SK-N-SH treated with all-trans-retinoic acid at 6 μM for 48 hours (cell line): ENCODE results near the gene TMEM45B.
"Not testable (repeated sequence)": the region's sequence is repeated elsewhere in the genome, so short reads cannot be mapped to it uniquely, and the experiment has no call there.

Experiments
- ATAC-seq: fragments of 200-7000 bp; cut with Tn5 transposase; 3 replicates; pipeline ENCODE4 v1.9.1; 2020; ENCODE audit warnings: mild to moderate bottlenecking, moderate library complexity
- ARNTL ChIP-seq: fragments of 450-650 bp; formaldehyde crosslinking; IDR thresholded peaks from 2 replicates; pipeline ENCODE4 v1.5.0; 2020; ENCODE audit warnings: low read depth, mild to moderate bottlenecking, moderate library complexity, borderline replicate concordance
- BACH2 ChIP-seq: fragments of 250-450 bp; sonication (Bioruptor Pico); IDR thresholded peaks from 2 replicates; pipeline ENCODE4 v1.9.0; 2021; ENCODE audit warnings: mild to moderate bottlenecking, borderline replicate concordance
- CREB5 ChIP-seq: fragments of 250-450 bp; sonication (Bioruptor Pico); IDR thresholded peaks from 2 replicates; pipeline ENCODE4 v1.5.1; 2020; ENCODE audit warnings: low read depth, mild to moderate bottlenecking, moderate library complexity
- CSDC2 ChIP-seq: fragments of 250-450 bp; sonication (Bioruptor Pico); IDR thresholded peaks from 2 replicates; pipeline ENCODE4 v1.5.0; 2020; ENCODE audit warnings: mild to moderate bottlenecking, moderate library complexity
- ESRRG ChIP-seq: fragments of 250-450 bp; sonication (Bioruptor Pico); IDR thresholded peaks from 2 replicates; pipeline ENCODE4 v1.6.1; 2021; ENCODE audit warnings: mild to moderate bottlenecking
- GLIS3 ChIP-seq: fragments of 250-450 bp; sonication (Bioruptor Pico); IDR thresholded peaks from 2 replicates; pipeline ENCODE4 v1.5.0; 2020; ENCODE audit warnings: mild to moderate bottlenecking, moderate library complexity
- ISL1 ChIP-seq: fragments of 250-450 bp; sonication (Bioruptor Pico); IDR thresholded peaks from 2 replicates; pipeline ENCODE4 v2.1.2; 2022; ENCODE audit warnings: mild to moderate bottlenecking, moderate library complexity
- OSR1 ChIP-seq: fragments of 250-450 bp; sonication (Bioruptor Pico); IDR thresholded peaks from 2 replicates; pipeline ENCODE4 v1.8.0; 2022; ENCODE audit warnings: moderate library complexity, mild to moderate bottlenecking, inconsistent platforms
- PATZ1 ChIP-seq: fragments of 250-450 bp; sonication (Bioruptor Pico); IDR thresholded peaks from 2 replicates; pipeline ENCODE4 v1.8.0; 2020; ENCODE audit warnings: mild to moderate bottlenecking, moderate library complexity, borderline replicate concordance
- PPARA ChIP-seq: fragments of 250-450 bp; sonication (Bioruptor Pico); IDR thresholded peaks from 2 replicates; pipeline ENCODE4 v1.5.0; 2020; ENCODE audit warnings: mild to moderate bottlenecking, borderline replicate concordance
- RARB ChIP-seq: fragments of 250-450 bp; sonication (Bioruptor Pico); IDR thresholded peaks from 2 replicates; pipeline ENCODE4 v1.8.0; 2021; ENCODE audit warnings: mild to moderate bottlenecking, moderate library complexity
- TOX ChIP-seq: fragments of 250-450 bp; sonication (Bioruptor Pico); IDR thresholded peaks from 2 replicates; pipeline ENCODE4 v1.8.0; 2021; ENCODE audit warnings: mild to moderate bottlenecking, moderate library complexity, borderline replicate concordance
- ZC3H10 ChIP-seq: fragments of 250-450 bp; sonication (Bioruptor Pico); IDR thresholded peaks from 2 replicates; pipeline ENCODE4 v1.5.1; 2021; ENCODE audit warnings: mild to moderate bottlenecking, moderate library complexity
- ZFP3 ChIP-seq: fragments of 250-450 bp; sonication (Bioruptor Pico); IDR thresholded peaks from 2 replicates; pipeline ENCODE4 v1.5.0; 2020; ENCODE audit warnings: mild to moderate bottlenecking, moderate library complexity
- ZFP30 ChIP-seq: fragments of 450-650 bp; formaldehyde crosslinking; IDR thresholded peaks from 2 replicates; pipeline ENCODE4 v1.5.0; 2022; ENCODE audit warnings: mild to moderate bottlenecking, moderate library complexity
- ZNF565 ChIP-seq: fragments of 450-650 bp; formaldehyde crosslinking; conservative IDR thresholded peaks from 2 replicates; pipeline ENCODE4 v1.5.0; 2020; ENCODE audit warnings: low read depth, mild to moderate bottlenecking, moderate library complexity
- ZNF8 ChIP-seq: fragments of 450-650 bp; formaldehyde crosslinking; IDR thresholded peaks from 2 replicates; pipeline ENCODE4 v1.5.0; 2020; ENCODE audit warnings: mild to moderate bottlenecking, moderate library complexity
- TF ChIP-seq, protein P1 (sequence below): fragments of 250-450 bp; sonication (Bioruptor Pico); IDR thresholded peaks from 2 replicates; pipeline ENCODE4 v1.8.0; 2021; ENCODE audit warnings: low read depth, mild to moderate bottlenecking, moderate library complexity, borderline replicate concordance
- TF ChIP-seq, protein P2 (sequence below): fragments of 250-450 bp; sonication (Bioruptor Pico); IDR thresholded peaks from 2 replicates; pipeline ENCODE4 v1.5.0; 2020; ENCODE audit warnings: mild to moderate bottlenecking, moderate library complexity

TMEM45B gene

DNA sequence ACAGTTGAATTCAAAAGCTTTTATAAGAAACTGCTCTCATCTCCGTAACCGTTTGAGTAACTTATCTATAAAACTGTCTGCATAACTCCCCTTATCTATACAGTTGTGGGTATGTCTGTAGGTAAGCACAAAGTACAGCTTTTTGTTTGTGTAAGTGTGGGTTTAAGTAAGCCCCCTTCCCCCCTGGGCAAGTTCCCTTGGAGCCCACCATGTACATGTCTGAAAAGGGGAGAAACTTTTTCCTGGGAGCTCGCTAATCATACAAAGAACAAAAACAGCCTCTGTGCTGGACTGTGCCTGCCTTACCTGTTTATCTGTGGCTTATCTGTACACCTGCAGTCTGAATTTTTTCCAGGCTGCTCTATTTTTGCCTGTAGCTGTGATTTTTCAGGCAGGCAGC is 36.3 kb upstream of the TMEM45B start:
- TF ChIP-seq RARB (no peak), CREB5 (no peak), ESRRG (CRISPR knock-in tag) (no peak), CSDC2 (CRISPR knock-in tag) (no peak), ZC3H10 (CRISPR knock-in tag) (no peak), ZNF565 (no peak), PATZ1 (CRISPR knock-in tag) (no peak), GLIS3 (CRISPR knock-in tag) (no peak), PPARA (CRISPR knock-in tag) (no peak)
- TF ChIP-seq, protein P1, sequence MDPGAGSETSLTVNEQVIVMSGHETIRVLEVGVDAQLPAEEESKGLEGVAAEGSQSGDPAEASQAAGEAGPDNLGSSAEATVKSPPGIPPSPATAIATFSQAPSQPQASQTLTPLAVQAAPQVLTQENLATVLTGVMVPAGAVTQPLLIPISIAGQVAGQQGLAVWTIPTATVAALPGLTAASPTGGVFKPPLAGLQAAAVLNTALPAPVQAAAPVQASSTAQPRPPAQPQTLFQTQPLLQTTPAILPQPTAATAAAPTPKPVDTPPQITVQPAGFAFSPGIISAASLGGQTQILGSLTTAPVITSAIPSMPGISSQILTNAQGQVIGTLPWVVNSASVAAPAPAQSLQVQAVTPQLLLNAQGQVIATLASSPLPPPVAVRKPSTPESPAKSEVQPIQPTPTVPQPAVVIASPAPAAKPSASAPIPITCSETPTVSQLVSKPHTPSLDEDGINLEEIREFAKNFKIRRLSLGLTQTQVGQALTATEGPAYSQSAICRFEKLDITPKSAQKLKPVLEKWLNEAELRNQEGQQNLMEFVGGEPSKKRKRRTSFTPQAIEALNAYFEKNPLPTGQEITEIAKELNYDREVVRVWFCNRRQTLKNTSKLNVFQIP (CRISPR knock-in tag): no peak
- no peak for ATAC-seq

- TF ChIP-seq TOX (CRISPR knock-in tag): no peak
- no peak for TF ChIP-seq ZC3H10 (CRISPR knock-in tag)
- TF ChIP-seq ZFP30 (CRISPR knock-in tag): no peak
- TF ChIP-seq, protein P1 (CRISPR knock-in tag): no peak
- ATAC-seq: no peak
Observed at GRCh38 chr11:129785383-129786111, 30.1 kb upstream of the TMEM45B start.

DNA sequence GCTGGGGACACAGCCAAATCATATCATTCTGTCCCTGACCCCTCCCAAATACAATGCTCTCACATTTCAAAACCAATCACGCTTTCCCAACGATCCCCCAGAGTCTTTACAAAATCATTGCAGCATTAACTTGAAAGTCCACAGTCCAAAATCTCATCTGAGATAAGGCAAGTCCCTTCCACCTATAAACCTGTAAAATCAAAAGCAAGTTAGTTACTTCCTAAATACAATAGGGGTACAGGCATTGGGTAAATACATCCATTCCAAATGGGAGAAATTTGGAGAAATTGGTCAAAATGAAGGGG is 29.6 kb upstream of the TMEM45B start:
- ATAC-seq: not testable (repeated sequence)

DNA sequence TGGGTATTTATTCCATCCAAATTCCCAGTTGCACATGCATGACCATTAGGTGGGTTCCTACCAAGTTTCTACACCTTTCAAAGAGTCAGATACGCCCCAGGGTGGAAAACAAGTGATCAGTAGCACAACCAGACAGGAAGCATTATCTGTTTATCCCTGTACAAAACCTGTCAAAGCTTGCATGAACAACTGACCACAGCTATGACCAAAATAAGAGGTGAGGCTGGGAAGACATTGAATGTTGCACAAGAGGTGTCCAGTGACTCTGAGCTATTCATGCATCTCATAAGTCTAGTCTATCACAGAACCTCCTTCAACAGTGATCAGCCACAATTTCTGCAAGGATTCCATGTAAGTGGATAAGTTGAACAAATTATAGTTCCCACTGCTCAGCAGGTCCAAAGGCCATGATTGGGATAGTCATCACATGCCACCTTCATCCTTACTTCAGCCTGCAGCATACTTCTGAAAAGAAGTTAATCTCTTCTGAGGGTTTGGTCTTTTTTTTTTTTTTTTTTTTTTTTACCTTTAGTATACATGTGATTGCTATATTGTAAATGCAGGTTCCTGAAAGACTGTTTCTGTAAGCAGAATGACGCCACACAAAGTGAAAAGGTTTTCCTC is 28.0 kb upstream of the TMEM45B start:
- no peak for ATAC-seq
- no peak for TF ChIP-seq ZNF8 (CRISPR knock-in tag)
- TF ChIP-seq CREB5: no peak
- no peak for TF ChIP-seq ISL1 (CRISPR knock-in tag)
- TF ChIP-seq ZFP3 (CRISPR knock-in tag): no peak
- no peak for TF ChIP-seq ZFP30 (CRISPR knock-in tag)
- TF ChIP-seq TOX (CRISPR knock-in tag): no peak
- TF ChIP-seq ZC3H10 (CRISPR knock-in tag): no peak
- no peak for TF ChIP-seq OSR1 (CRISPR knock-in tag)
- no peak for TF ChIP-seq CSDC2 (CRISPR knock-in tag)
- no peak for TF ChIP-seq PPARA (CRISPR knock-in tag)
- TF ChIP-seq, protein P1 (CRISPR knock-in tag): no peak
- TF ChIP-seq ESRRG (CRISPR knock-in tag): no peak
- TF ChIP-seq ARNTL (CRISPR knock-in tag): no peak
- no peak for TF ChIP-seq ZNF565
- TF ChIP-seq BACH2 (CRISPR knock-in tag): no peak
- TF ChIP-seq, protein P2, sequence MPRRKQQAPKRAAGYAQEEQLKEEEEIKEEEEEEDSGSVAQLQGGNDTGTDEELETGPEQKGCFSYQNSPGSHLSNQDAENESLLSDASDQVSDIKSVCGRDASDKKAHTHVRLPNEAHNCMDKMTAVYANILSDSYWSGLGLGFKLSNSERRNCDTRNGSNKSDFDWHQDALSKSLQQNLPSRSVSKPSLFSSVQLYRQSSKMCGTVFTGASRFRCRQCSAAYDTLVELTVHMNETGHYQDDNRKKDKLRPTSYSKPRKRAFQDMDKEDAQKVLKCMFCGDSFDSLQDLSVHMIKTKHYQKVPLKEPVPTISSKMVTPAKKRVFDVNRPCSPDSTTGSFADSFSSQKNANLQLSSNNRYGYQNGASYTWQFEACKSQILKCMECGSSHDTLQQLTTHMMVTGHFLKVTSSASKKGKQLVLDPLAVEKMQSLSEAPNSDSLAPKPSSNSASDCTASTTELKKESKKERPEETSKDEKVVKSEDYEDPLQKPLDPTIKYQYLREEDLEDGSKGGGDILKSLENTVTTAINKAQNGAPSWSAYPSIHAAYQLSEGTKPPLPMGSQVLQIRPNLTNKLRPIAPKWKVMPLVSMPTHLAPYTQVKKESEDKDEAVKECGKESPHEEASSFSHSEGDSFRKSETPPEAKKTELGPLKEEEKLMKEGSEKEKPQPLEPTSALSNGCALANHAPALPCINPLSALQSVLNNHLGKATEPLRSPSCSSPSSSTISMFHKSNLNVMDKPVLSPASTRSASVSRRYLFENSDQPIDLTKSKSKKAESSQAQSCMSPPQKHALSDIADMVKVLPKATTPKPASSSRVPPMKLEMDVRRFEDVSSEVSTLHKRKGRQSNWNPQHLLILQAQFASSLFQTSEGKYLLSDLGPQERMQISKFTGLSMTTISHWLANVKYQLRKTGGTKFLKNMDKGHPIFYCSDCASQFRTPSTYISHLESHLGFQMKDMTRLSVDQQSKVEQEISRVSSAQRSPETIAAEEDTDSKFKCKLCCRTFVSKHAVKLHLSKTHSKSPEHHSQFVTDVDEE (CRISPR knock-in tag): no peak
- TF ChIP-seq, all 23 proteins: peak for 0
